Measurements from ENCODE around the gene ERAS. TPM values are rescaled to one million over a fixed set of nuclear protein-coding genes. Genes with fewer than 3 reads are reported as not detected.

The ERAS gene
- total RNA-seq, 1 experiment from 2014 or later, result not detected

- Histone ChIP-seq H2AFZ (ENCODE audit: low read depth, low read length, poor library complexity, severe bottlenecking) (no peak overlapping the region), H3K4me3 (replicated peaks in 1 of 2; ENCODE audit: low read depth in 1 of 2, low read length in 2 of 2) (peak overlapping the region; percentile 72 to 73), H3K9ac (ENCODE audit: low read length) (peak overlapping the region; percentile 78), H4K20me1 (ENCODE audit: insufficient read depth) (no peaks in the 10 kb centered on the region), H3K9me2 (ENCODE audit: insufficient read depth) (no peaks in the 10 kb centered on the region), H3K4me2 (ENCODE audit: low read length) (peak overlapping the region; percentile 84), H3K4me1 (ENCODE audit: control insufficient read depth in 1 of 2, insufficient read depth in 2 of 2, low read length in 2 of 2) (peaks cover 9 to 18% of the 10 kb centered on the region in 2 experiments; a peak in 3 of 4 replicates), H3K27ac (ENCODE audit: low read depth, low read length) (peak overlapping the region; percentile 76), H3K9me3 (ENCODE audit: control insufficient read depth in 1 of 2, insufficient read depth in 1 of 2, low read depth in 1 of 2, low read length in 2 of 2) (no peaks in the 10 kb centered on the region), H3K79me2 (ENCODE audit: insufficient read depth, low read length) (peaks cover 2% of the 10 kb centered on the region; the same call in 1 of the 2 replicates), H3K36me3 (ENCODE audit: control insufficient read depth in 1 of 2, insufficient read depth in 2 of 2, low read length in 2 of 2) (no peaks in the 10 kb centered on the region; a peak in 2 of 4 replicates), H3K27me3 (ENCODE audit: insufficient read depth, low read length) (no peaks in the 10 kb centered on the region)
- CTCF ChIA-PET, result no interaction called here
- DNase-seq (ENCODE audit: low read depth, low spot score) (no peak), ATAC-seq (no peak)
- TSS peak; percentile 93 for BruUV-seq (replicated peaks)
- TF ChIP-seq CTCF (IDR thresholded peaks at IDR 0.05 in 2 of 3, conservative IDR thresholded peaks at IDR 0.05 in 1 of 3; ENCODE audit: borderline replicate concordance in 1 of 3, insufficient read depth in 1 of 3, low read depth in 2 of 3, low read length in 2 of 3) (no peak), POLR2AphosphoS5 (IDR thresholded peaks at IDR 0.05; ENCODE audit: low read depth, low read length) (no peak), YY1 (IDR thresholded peaks at IDR 0.05; ENCODE audit: extremely low read depth, insufficient replicate concordance, low read depth, low read length) (no peak), MAX (IDR thresholded peaks at IDR 0.05) (no peak), TCF7L2 (IDR thresholded peaks at IDR 0.05; ENCODE audit: borderline replicate concordance, extremely low read depth, insufficient read depth, insufficient read length) (no peak), SRF (IDR thresholded peaks at IDR 0.05; ENCODE audit: low read depth) (no peak), ELF1 (IDR thresholded peaks at IDR 0.05; ENCODE audit: borderline replicate concordance, low read depth) (no peak), SIN3A (IDR thresholded peaks at IDR 0.05; ENCODE audit: low read depth) (no peak), EZH2phosphoT487 (IDR thresholded peaks at IDR 0.05; ENCODE audit: borderline replicate concordance) (no peak), FOSL1 (IDR thresholded peaks at IDR 0.05; ENCODE audit: low read depth) (no peak), ZFX (IDR thresholded peaks at IDR 0.05) (no peak)
- intact Hi-C loops (cut with micrococcal nuclease), result loop anchor here (10.0 kb wide), 1 partner anchor 94 kb away; the partner anchor contains the start of genes PQBP1 and TIMM17B
- POLR2A ChIA-PET, result interaction anchor here (1.0 to 2.2 kb wide), 3 partner anchors 63 to 202 kb away, joined by 3 to 7 read pairs (median 6); partner anchors contain the start of genes GRIPAP1, PQBP1 and TIMM17B
- RAD21 ChIA-PET (ENCODE audit: low non-redundant PET in 1 of 2, low total read pairs in 2 of 2, uncharacterized antibody in 2 of 2, unreplicated experiment in 2 of 2), result no interaction called here
Measured at GRCh38 chrX:48800574-48801279, 25.6 kb upstream of the ERAS start.

Measured in HCT116 (cell line).